Activated CD4-positive, alpha-beta T cell treated with anti-CD3 and anti-CD28 coated beads, Interleukin-2, amount 50 U/mL, for 48 hours (primary cell): ENCODE measurements around the gene ELOVL4.

Source experiments
- DNase-seq, 2 experiments: peaks; one replicate each; pipeline ENCODE4 v3.0.0-alpha.2; 2020

Gene ELOVL4

DNA sequence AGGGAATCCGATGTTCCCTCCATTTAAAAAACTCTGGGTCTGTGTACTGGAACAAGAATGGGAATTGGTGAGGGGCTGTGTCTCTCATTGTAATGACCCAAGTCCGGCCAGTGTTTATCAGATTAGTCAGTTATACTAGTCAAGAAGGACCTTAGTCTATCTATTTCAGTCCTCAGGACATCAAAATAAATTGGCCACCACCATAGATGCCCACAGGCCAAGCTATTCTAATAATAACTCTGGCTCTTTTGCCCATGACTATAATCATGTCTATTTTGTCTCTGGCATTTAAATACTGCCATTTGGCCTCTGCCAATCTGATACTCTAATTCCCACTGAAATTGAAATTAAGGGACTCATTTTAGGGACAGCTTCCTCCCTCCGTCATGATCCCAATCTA is 37.8 kb downstream of the ELOVL4 start:
- DNase-seq, result no peak

DNA sequence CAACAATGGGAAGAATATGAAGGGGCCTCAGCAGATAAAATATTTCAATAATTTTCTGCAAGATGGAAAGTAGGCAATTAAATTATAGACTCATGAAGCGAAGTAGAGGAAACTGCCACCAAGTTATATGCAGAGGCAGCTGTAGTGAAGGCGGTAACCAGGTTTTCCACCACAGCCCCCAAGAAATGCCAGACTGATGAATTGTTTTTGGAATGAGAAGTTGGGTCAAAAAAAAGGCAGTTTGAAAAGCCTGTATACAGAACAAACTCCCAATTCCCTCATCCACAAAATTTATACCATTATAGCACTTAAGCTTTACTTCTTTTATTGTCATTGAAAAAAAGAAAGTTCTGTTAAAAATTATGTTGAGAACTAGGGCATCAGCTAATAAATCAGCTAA is 45.3 kb downstream of the ELOVL4 start:
- DNase-seq, result no peak

DNA sequence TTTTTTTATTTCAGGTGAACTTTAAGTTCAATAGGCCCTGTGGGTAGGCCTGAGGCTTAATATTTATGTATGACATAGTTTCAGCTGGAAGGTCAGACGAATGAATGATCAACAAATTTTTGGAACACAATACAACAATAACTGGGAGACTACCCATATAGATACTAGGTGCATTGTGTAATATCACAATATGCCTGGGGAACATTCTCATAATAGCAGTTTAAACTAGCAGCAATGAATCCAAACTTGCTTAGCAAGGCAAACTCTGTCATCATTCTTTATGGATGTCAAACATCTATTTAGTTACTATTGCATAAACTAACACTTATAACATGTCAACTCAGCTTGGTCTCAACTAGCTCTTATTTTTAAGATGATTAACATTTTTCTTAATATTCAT is 49.3 kb downstream of the ELOVL4 start:
- DNase-seq, result no peak

DNA sequence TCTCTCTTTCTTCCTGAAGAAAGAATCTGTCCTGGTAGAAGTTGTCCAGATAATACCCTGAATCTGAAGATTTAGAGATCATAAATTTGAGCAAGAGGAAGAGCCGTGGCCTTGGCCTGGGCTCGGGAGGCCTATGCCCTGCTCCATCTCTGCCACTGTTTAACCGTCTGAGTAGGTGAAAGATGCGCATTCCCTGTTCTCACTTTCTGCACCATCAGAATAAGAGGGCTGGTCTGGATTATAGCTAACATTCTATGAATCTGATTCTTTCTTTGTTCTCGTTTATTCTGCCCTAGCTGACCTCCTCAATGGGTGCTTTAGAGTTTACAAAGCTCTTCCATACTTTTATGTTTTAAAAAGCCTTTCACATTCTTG is 51.3 kb downstream of the ELOVL4 start:
- no peak for DNase-seq

DNA sequence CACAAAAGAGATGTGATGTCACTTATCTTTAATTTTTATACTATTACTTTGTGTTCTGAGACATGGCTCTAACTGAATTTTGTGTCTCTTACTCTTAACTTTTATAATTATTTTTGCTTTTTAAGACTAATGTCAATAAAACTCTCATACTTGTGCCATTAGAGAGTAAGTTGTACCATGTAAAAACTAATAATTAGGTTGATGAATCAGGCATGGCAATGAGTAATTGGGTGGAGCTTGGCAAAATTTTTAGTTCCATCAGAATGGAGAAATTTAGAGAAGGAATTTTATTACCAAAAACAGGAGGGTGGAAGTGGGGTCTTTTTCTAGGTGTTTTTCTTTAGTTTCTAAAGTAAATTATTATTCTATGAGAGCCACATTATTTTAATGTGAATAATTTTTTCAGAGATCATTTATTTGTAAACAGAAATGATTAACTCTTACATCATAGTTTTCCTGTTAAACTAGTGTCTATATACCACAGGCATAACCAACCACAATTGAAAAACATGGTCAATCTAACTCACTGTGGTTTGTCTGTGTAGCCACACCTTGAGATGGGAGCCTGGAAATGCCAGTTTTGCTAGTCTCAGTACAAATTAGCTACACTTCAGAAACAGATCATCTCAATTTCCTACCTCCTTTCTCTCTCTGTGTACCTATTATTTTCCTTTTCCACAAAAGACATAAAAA is 51.8 kb downstream of the ELOVL4 start:
- no peak for DNase-seq

DNA sequence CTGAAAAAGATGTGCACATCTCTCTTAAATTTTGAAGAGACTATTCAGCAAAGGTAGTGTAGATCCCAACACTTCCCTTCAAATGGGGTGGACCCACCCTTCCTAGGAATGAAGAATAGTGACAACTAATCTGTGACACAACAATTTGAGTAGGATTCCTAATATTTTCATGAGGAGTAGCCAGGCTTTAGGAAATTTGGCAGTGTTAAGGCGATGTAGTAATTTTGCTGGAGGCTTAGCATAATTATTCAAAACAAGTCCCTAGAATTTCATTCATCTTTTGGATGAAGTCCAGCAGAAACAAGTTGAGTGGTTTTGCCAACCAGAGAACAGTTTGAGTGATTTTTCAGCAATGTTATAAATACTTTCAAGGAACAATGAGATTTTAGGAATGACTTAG is 52.4 kb downstream of the ELOVL4 start:
- no peak for DNase-seq

DNA sequence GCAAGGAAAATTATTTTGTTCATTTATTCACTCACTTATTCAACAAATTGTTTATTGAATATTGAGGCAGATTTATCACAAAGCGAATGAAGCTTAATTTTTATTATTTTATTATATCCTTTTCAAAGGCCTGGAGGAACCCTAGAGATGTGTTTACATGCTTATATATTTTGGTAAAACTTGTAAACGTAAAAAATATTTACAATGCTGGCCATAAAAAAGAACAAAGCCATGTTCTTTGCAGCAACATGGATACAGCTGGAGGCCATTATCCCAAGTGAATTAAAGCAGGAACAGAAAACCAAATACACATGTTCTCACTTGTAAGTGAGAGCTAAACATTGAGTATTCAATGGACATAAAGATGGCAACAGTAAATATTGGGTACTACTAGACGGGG is 58.8 kb downstream of the ELOVL4 start:
- no peak for DNase-seq

DNA sequence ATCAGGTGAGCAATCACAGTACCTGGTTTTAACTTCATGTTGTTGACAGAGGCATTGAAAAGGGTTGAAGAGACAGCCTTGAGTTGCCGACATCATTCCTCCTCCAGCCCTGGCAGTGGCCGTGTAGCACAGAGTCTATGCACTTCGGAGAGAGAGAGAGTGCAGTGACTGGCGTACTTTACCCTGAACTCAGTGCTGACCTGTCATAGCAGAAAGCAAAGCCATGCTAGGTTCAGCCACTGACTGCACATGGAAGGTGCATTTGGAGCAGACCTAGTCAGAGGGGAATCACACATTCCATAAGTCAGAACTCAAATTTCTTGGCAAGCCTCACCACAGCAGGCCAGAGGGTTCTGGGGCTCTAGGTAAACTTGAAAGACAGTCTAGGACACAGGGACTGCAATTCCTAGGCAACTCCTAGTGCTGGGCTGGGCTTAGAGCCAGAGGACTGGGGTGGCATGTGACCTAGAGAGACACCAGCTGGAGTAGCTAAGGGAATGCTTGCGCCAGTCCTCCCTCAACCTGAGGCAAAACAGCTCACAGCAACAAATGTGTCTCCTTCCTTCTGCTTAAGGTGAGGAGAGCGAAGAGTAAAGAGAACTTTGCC is 69.1 kb downstream of the ELOVL4 start:
- no peak for DNase-seq

DNA sequence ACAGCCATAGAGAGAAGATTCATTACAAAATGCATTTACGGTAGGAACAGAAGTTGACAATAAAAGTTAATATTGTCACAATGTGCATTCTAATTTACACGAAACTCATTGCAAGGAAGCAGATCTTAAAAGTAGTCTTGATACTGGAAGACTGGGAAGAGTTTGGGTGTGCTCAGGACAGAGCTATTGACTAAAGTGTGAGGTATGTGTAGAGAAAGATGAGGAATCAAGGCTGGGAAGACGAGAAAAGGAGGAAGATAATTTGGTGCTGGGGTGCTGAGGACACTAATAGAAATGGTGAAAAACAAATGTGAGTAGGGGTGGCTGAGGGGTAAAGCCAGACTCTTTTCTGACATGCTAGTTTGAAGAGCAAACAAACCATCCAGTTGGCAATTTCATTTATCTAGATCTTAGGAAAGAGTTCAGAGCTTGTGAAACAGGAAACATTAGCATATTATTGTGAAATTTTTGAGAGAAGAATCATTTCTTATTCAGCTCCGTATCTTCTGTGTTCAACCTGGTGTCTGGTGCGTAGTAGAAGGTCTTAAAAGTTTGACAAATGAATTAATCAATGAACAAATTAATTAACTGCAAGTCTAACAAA is 72.7 kb downstream of the ELOVL4 start:
- no peak for DNase-seq

DNA sequence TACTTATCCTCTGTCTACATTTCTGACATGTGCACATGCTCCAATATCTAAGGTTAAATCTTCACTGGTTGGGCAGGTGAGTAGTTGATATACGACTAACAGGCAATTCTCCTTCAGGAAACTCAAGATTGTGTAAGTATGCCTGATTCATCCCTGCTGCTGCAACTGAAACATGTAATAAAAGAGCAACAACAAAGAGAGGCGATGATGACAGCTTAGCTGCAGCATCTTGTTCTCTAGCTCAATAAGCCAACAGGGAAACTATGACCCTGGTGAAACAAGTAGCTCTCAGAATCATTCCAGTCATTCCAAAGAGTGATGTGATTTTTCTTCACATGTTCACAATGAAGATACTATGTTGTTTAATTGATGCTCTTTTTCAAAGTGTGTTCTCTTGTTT is 74.4 kb downstream of the ELOVL4 start:
- DNase-seq, result no peak

DNA sequence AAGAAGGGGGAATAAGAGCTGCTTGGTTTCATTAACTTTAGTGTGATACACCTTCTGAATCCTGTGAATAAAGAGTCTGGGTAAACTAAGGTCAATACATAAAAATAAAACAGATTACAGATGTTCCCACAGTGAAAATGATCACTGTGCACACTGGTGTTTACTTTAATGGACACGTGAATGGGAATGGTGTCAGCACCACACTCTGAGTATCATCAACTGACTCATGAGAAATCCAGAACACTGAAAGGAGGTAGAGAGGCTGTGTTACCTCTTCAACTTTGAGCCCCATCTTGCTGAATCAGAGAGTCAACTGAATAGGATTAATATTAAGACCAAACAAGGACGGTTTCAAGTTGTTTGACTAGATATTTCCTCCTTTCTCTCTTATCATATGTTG is 75.0 kb downstream of the ELOVL4 start:
- no peak for DNase-seq

DNA sequence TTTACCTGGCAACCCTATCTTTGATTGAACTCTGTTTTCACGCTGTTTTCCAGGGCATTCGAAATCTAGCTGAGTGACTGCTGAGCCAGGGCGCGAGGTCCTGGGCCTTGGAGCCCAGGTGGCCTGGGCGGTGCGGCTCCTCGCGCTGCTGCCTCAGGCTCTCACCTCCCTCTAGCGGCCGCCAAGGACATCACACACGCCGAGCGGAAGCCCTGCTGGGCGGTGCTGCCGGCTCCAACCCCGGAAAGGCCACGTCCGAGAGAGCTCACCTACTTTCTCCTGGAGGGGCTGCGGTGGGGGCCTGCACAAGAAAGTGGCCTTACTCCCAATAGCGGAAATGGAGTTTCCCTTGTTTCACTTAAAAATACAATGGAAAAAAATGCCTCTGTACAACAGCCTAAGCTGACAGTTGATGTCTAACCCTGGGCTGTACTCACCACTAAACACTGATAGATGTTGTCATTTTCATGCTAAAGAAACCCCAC is 77.7 kb downstream of the ELOVL4 start:
- peak; percentile 80 to 85 for DNase-seq

DNA sequence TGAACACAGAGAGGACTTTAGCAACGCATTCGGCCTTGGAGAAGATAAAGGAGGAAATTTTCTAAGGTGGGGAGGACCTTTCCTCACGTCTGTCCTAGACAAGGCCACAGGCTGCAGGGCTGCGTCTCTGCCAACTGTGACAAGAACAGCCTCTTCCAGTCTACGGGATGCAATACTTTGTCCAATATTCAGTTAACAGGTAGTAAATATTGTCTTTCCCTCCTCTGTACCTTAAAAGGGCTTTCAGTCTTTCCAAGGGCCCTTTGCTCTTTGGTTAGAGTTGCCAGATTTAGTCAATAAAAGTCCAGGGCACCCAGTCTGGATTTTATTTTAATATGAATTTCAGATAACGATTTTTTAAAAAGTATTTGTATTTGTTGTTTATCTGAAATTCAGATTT is 78.2 kb downstream of the ELOVL4 start:
- DNase-seq, result no peak

DNA sequence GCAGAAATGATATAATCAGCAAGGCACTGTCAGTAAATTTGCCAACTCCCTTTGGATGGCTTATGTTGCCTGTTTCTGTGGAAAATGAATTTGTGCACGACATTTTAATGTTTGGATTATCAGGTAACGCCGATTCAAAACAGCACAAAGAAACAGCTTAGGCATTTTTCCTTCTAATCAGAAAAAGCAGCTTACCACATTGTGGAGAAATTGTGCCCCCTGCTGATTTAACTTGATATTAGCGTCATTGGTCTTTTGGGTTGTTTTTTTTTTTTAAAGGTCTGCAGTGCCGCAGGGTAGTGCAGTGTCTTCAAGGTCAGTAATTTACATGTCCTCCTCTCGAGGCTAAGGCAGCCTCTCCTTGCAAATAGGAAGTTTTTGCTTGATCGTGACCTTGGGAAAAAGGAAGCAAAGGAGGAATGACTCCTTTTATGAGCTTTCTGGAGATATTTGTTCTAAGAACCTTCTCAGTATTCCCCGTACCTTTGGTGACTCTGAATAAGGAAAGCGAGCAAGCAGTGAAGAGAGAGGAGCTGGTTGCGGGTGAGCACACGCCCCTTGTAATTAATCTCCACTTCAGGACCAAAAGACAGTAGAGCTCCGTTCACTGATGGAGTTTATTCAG is 79.1 kb downstream of the ELOVL4 start:
- DNase-seq, result peak; percentile 5 to 6
